ENCODE results near the gene EEA1. TPM values are rescaled to one million over a fixed set of nuclear protein-coding genes. Genes with fewer than 3 reads are reported as not detected.
A peak's percentile ranks its signal among the peaks of the same experiment; 100 is the strongest.

EEA1 gene
- total and polyA plus RNA-seq, 10 donors = 2.3 to 31.2 (median 20.8) TPM

- H3K4me3 ChIP-seq = no peak overlapping the region
- peaks cover 0 to 6% (median 0%) of the 10 kb centered on the region in 6 donors for H3K4me1 ChIP-seq
- TF ChIP-seq CTCF (IDR thresholded peaks at IDR 0.05 in 8 of 11, conservative IDR thresholded peaks at IDR 0.05 in 3 of 11) (no peak), POLR2AphosphoS5 (IDR thresholded peaks at IDR 0.05) (no peak), POLR2A (IDR thresholded peaks at IDR 0.05) (no peak)
- no peaks in the 10 kb centered on the region for H3K27me3 ChIP-seq (replicated peaks in 1 of 7)
- no peak for DNase-seq
- intact Hi-C loops (cut with DNase I; ENCODE audit: low total_unique reads) = no loop called here
- 49 to 65% (median 52%) methylated on average over 3 of the region's 3 CpGs for WGBS, 5 donors
- H3K27ac ChIP-seq = peak overlapping the region in 7 of 8 donors; percentile 18 to 63 (median 53)
- H3K36me3 ChIP-seq = no peaks in the 10 kb centered on the region
- no peaks in the 10 kb centered on the region for H3K9me3 ChIP-seq
Measured at GRCh38 chr12:92735131-92735721, 193.9 kb downstream of the EEA1 start.

GRCh38 chr12:92733661-92734060, 195.4 kb downstream of the EEA1 start:
- Histone ChIP-seq H3K4me1 (peaks cover 0 to 6% (median 0%) of the 10 kb centered on the region in 6 donors), H3K9me3 (no peaks in the 10 kb centered on the region)
- intact Hi-C loops (cut with DNase I; ENCODE audit: low total_unique reads) = no loop called here

GRCh38 chr12:92733181-92733580, 195.9 kb downstream of the EEA1 start:
- H3K27ac ChIP-seq = no peak overlapping the region
- intact Hi-C loops (cut with DNase I; ENCODE audit: low total_unique reads) = no loop called here
- 86 to 92% (median 88%) methylated on average over 6 of the region's 6 CpGs for WGBS, 5 donors

More at GRCh38 chr12:92733661-92734060, 195.4 kb downstream of the EEA1 start:
- DNase-seq = no peak
- WGBS, 5 donors = 70 to 86% (median 78%) methylated on average over 3 of the region's 3 CpGs
- Histone ChIP-seq H3K27ac (no peak overlapping the region), H3K36me3 (no peaks in the 10 kb centered on the region), H3K4me3 (no peak overlapping the region), H3K27me3 (replicated peaks in 1 of 7) (no peaks in the 10 kb centered on the region)
- no peak for TF ChIP-seq CTCF (IDR thresholded peaks at IDR 0.05 in 8 of 11, conservative IDR thresholded peaks at IDR 0.05 in 3 of 11)
- no peak for TF ChIP-seq POLR2A (IDR thresholded peaks at IDR 0.05)
- no peak for TF ChIP-seq POLR2AphosphoS5 (IDR thresholded peaks at IDR 0.05)

More at GRCh38 chr12:92733181-92733580, 195.9 kb downstream of the EEA1 start:
- H3K9me3 ChIP-seq = no peaks in the 10 kb centered on the region
- TF ChIP-seq POLR2AphosphoS5 (IDR thresholded peaks at IDR 0.05) (no peak), POLR2A (IDR thresholded peaks at IDR 0.05) (no peak), CTCF (IDR thresholded peaks at IDR 0.05 in 8 of 11, conservative IDR thresholded peaks at IDR 0.05 in 3 of 11) (no peak)
- H3K27me3 ChIP-seq (replicated peaks in 1 of 7) = no peaks in the 10 kb centered on the region
- DNase-seq = no peak
- H3K4me1 ChIP-seq = peaks cover 0 to 5% (median 0%) of the 10 kb centered on the region in 6 donors
- H3K36me3 ChIP-seq = no peaks in the 10 kb centered on the region
- H3K4me3 ChIP-seq = no peak overlapping the region
